GM12878 (cell line): ENCODE measurements around the gene WDR64. TPM values are rescaled to one million over a fixed set of nuclear protein-coding genes. Genes with fewer than 3 reads are reported as not detected.

ENCODE experiments used
- ATAC-seq: fragments of 200-7000 bp; cut with Tn5 transposase; 3 replicates; pipeline ENCODE4 v1.9.1; 2020; ENCODE audit warnings: mild to moderate bottlenecking, moderate library complexity
- BruUV-seq: library from RNA; stranded (reverse); fragments of 400-500 nt; replicated peaks from 2 replicates; lab custom pipeline; 2021; lab: Mats Ljungman, UMichigan
- CTCF ChIA-PET: fragments of 300-600 bp; sonication (Branson Sonifier 250); formaldehyde crosslinking; extraction: SDS; loops from one replicate; lab custom pipeline; 2021; ENCODE audit warnings: inconsistent platforms; lab: Yijun Ruan, JAX
- POLR2A ChIA-PET: fragments of 350-600 bp; formaldehyde crosslinking; extraction: SDS; loops from one replicate; lab custom pipeline; 2021; ENCODE audit warnings: inconsistent platforms; lab: Charles Lee
- RAD21 ChIA-PET: fragments of 300-600 bp; sonication (Branson Sonifier 250); formaldehyde crosslinking; loops from one replicate; lab custom pipeline; 2023; ENCODE audit warnings: antibody characterized with exemption; ENCODE audit not compliant: unreplicated experiment; lab: Charles Lee
- SMC1A ChIA-PET: fragments of 300-600 bp; sonication (Branson Sonifier 250); formaldehyde crosslinking; loops from one replicate; lab custom pipeline; 2023; ENCODE audit not compliant: unreplicated experiment, uncharacterized antibody; lab: Charles Lee
- DNase-seq: peaks from one replicate; pipeline ENCODE4 v3.0.0-alpha.2; 2011; ENCODE audit warnings: low read depth, low spot score
- FAIRE-seq: peaks from 3 replicates; lab custom pipeline; 2011; peaks lifted over from hg19 to GRCh38; lab: Jason Lieb, UNC
- H2AFZ ChIP-seq: 2 replicates; pipeline ENCODE4 v1.6.0; 2011; ENCODE audit warnings: low read depth, low read length, control low read depth; ENCODE audit not compliant: control insufficient read depth
- H3K27ac ChIP-seq: 2 replicates; pipeline ENCODE4 v1.5.1; 2011; ENCODE audit warnings: control low read depth; ENCODE audit not compliant: control insufficient read depth, insufficient read depth
- H3K27me3 ChIP-seq, 2 experiments: replicated peaks in 1 of 2; 2 replicates each; pipeline versions ENCODE4 v1.6.0 to v1.6.1; 2011; ENCODE audit warnings: low read length in 1 of 2; ENCODE audit not compliant: control insufficient read depth in 2 of 2, insufficient read depth in 2 of 2
- H3K36me3 ChIP-seq, 2 experiments: 2 replicates each; pipeline ENCODE4 v1.5.1; 2011; ENCODE audit warnings: low read length in 1 of 2; ENCODE audit not compliant: control insufficient read depth in 2 of 2, insufficient read depth in 2 of 2
- H3K4me1 ChIP-seq: 2 replicates; pipeline ENCODE4 v1.6.1; 2011; ENCODE audit warnings: mild to moderate bottlenecking, low read length, moderate library complexity, mixed read lengths; ENCODE audit not compliant: control insufficient read depth, insufficient read depth
- H3K4me2 ChIP-seq: 2 replicates; pipeline ENCODE4 v1.6.0; 2011; ENCODE audit warnings: control low read depth; ENCODE audit not compliant: control insufficient read depth, insufficient read depth
- H3K4me3 ChIP-seq: fragments of 200-600 bp; sonication (generic); 2 replicates; pipeline ENCODE4 v1.5.1; 2016
- H3K79me2 ChIP-seq: 2 replicates; pipeline ENCODE4 v1.6.0; 2011; ENCODE audit warnings: low read length; ENCODE audit not compliant: control insufficient read depth, insufficient read depth
- H3K9ac ChIP-seq: 2 replicates; pipeline ENCODE4 v1.8.0; 2011; ENCODE audit warnings: low read length, control low read depth, mixed read lengths; ENCODE audit not compliant: control insufficient read depth, insufficient read depth
- H3K9me3 ChIP-seq: replicated peaks from 3 replicates; pipeline ENCODE4 v1.5.1; 2011; ENCODE audit warnings: mild to moderate bottlenecking, low read length; ENCODE audit not compliant: control insufficient read depth, insufficient read depth
- H4K20me1 ChIP-seq: 2 replicates; pipeline ENCODE4 v1.6.0; 2011; ENCODE audit not compliant: control insufficient read depth, insufficient read depth
- CBX3 ChIP-seq: fragments of 200-600 bp; sonication (generic); IDR thresholded peaks from 2 replicates; pipeline ENCODE4 v1.6.1; 2016; ENCODE audit warnings: low read depth, borderline replicate concordance
- RUNX3 ChIP-seq: IDR thresholded peaks from 2 replicates; pipeline ENCODE4 v1.6.1; 2012; ENCODE audit warnings: low read length, inconsistent platforms
- SUPT20H ChIP-seq: IDR thresholded peaks from 2 replicates; pipeline ENCODE4 v1.6.1; 2011; ENCODE audit warnings: low read depth, mild to moderate bottlenecking, low read length, moderate library complexity, borderline replicate concordance; ENCODE audit not compliant: control insufficient read depth
- ZNF24 ChIP-seq: fragments of 450-650 bp; IDR thresholded peaks from 2 replicates; pipeline ENCODE4 v1.6.1; 2017; ENCODE audit warnings: antibody characterized with exemption, mild to moderate bottlenecking
- WGBS: methylation state at CpG from one replicate; pipeline ENCODE4 v1.1.6; 2016; ENCODE audit warnings: low lambda C conversion rate; ENCODE audit not compliant: insufficient replicate concordance, insufficient coverage; ENCODE audit errors: missing lambda C conversion rate; 5-methylcytosine and 5-hydroxymethylcytosine counted together
- in situ Hi-C: fragments of 300-500 bp; cut with MboI; formaldehyde crosslinking; loops from 9 replicates; pipeline ENCODE4 v1.14.3; 2018; ENCODE audit warnings: mixed read lengths
- intact Hi-C: fragments of 100-400 bp; cut with micrococcal nuclease; formaldehyde crosslinking; loops from one replicate; pipeline ENCODE4 v1.14.2; 2022; ENCODE audit not compliant: unreplicated experiment
- polyA plus RNA-seq, 11 experiments: library from polyadenylated mRNA; depleted of rRNA in 4 of 11; unstranded in 6 of 11; stranded (reverse) in 5 of 11; fragments of >200 nt; fragmentation: Nextera tagmentation in 4 of 11; fragmentation: Illumina TruSeq in 1 of 11; extraction: Ambion mirVana in 4 of 11; extraction: Trizol in 1 of 11; gene quantifications; 1 replicate in 1 of 11; 2 replicates in 10 of 11; pipeline versions ENCODE4 v1.2.1 to v1.2.3, GENCODE V29; 2011 to 2016; ENCODE audit warnings: inconsistent platforms in 2 of 11, missing spikeins in 2 of 11, low read depth in 1 of 11
- total RNA-seq, 4 experiments: library from RNA; depleted of rRNA in 3 of 4; stranded (reverse); fragments of >200 nt in 3 of 4; fragmentation: Illumina TruSeq in 1 of 4; extraction: Trizol in 1 of 4; gene quantifications; 2 replicates each; pipeline versions ENCODE4 v1.2.1 to v1.2.3, GENCODE V29; 2013 to 2021
- TF ChIP-seq, protein P1 (sequence below): fragments of 450-650 bp; IDR thresholded peaks from 2 replicates; pipeline ENCODE4 v1.6.1; 2016; ENCODE audit warnings: mild to moderate bottlenecking, moderate library complexity, borderline replicate concordance
- TF ChIP-seq, protein P2 (sequence below): IDR thresholded peaks from 2 replicates; pipeline ENCODE4 v1.6.1; 2012; ENCODE audit warnings: low read depth, low read length, improper control_type of control experiment
- TF ChIP-seq, protein P3 (sequence below): IDR thresholded peaks from 2 replicates; pipeline ENCODE4 v1.6.1; 2011; ENCODE audit warnings: low read depth, low read length, improper control_type of control experiment, borderline replicate concordance
- TF ChIP-seq, protein P4 (sequence below): fragments of 150-350 bp; IDR thresholded peaks from 2 replicates; pipeline ENCODE4 v1.6.1; 2016; ENCODE audit warnings: low read depth, low read length

WDR64 gene
- total and polyA plus RNA-seq, 10 of the 15 experiments (the other 5 are each of a cell fraction or from before 2014, with no cell fraction given) = 0.01 TPM; not detected in 9

DNA sequence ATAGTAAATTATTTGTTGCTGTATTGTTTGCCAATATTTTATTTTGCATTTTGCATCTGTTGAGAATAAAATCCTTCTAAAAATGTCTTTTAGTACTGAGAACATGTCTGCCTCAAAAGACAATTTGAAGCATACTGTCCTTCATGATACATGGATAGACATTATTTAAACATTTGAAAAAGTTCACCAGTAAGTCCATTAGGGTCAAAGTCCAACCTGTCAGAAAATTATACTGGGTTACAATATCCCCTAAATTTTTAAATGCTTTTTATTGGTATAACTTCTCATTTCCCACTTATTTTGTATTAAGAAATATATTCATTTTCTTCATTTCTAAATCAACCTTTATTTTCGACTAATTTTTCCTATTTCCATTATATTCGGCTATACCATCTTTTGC is 21.2 kb upstream of the WDR64 start:
- Histone ChIP-seq H3K9me3 (no peaks in the 10 kb centered on the region), H3K9ac (no peak overlapping the region), H3K36me3 (no peaks in the 10 kb centered on the region; a peak in 1 of 4 replicates), H3K27me3 (no peaks in the 10 kb centered on the region), H3K79me2 (peaks cover 3% of the 10 kb centered on the region), H2AFZ (no peak overlapping the region), H3K4me1 (peaks cover 3% of the 10 kb centered on the region), H3K4me2 (no peak overlapping the region), H3K27ac (no peak overlapping the region), H4K20me1 (no peaks in the 10 kb centered on the region), H3K4me3 (no peak overlapping the region)
- ChIA-PET POLR2A (no interaction called here), CTCF (no interaction called here), SMC1A (no interaction called here), RAD21 (no interaction called here)
- DNase-seq (no peak), FAIRE-seq (no peak), ATAC-seq (no peak)
- no TSS peak for BruUV-seq
- WGBS = 97% methylated on average over 2 of the region's 2 CpGs
- intact Hi-C loops (no loop called here), in situ Hi-C loops (no loop called here)
- TF ChIP-seq ZNF24 (no peak), RUNX3 (no peak), SUPT20H (no peak), CBX3 (no peak)
- TF ChIP-seq, protein P1, sequence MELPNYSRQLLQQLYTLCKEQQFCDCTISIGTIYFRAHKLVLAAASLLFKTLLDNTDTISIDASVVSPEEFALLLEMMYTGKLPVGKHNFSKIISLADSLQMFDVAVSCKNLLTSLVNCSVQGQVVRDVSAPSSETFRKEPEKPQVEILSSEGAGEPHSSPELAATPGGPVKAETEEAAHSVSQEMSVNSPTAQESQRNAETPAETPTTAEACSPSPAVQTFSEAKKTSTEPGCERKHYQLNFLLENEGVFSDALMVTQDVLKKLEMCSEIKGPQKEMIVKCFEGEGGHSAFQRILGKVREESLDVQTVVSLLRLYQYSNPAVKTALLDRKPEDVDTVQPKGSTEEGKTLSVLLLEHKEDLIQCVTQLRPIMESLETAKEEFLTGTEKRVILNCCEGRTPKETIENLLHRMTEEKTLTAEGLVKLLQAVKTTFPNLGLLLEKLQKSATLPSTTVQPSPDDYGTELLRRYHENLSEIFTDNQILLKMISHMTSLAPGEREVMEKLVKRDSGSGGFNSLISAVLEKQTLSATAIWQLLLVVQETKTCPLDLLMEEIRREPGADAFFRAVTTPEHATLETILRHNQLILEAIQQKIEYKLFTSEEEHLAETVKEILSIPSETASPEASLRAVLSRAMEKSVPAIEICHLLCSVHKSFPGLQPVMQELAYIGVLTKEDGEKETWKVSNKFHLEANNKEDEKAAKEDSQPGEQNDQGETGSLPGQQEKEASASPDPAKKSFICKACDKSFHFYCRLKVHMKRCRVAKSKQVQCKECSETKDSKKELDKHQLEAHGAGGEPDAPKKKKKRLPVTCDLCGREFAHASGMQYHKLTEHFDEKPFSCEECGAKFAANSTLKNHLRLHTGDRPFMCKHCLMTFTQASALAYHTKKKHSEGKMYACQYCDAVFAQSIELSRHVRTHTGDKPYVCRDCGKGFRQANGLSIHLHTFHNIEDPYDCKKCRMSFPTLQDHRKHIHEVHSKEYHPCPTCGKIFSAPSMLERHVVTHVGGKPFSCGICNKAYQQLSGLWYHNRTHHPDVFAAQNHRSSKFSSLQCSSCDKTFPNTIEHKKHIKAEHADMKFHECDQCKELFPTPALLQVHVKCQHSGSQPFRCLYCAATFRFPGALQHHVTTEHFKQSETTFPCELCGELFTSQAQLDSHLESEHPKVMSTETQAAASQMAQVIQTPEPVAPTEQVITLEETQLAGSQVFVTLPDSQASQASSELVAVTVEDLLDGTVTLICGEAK = no peak
- TF ChIP-seq, protein P2, sequence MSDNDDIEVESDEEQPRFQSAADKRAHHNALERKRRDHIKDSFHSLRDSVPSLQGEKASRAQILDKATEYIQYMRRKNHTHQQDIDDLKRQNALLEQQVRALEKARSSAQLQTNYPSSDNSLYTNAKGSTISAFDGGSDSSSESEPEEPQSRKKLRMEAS = no peak
- TF ChIP-seq, protein P3, sequence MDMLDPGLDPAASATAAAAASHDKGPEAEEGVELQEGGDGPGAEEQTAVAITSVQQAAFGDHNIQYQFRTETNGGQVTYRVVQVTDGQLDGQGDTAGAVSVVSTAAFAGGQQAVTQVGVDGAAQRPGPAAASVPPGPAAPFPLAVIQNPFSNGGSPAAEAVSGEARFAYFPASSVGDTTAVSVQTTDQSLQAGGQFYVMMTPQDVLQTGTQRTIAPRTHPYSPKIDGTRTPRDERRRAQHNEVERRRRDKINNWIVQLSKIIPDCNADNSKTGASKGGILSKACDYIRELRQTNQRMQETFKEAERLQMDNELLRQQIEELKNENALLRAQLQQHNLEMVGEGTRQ = no peak
- TF ChIP-seq, protein P4, sequence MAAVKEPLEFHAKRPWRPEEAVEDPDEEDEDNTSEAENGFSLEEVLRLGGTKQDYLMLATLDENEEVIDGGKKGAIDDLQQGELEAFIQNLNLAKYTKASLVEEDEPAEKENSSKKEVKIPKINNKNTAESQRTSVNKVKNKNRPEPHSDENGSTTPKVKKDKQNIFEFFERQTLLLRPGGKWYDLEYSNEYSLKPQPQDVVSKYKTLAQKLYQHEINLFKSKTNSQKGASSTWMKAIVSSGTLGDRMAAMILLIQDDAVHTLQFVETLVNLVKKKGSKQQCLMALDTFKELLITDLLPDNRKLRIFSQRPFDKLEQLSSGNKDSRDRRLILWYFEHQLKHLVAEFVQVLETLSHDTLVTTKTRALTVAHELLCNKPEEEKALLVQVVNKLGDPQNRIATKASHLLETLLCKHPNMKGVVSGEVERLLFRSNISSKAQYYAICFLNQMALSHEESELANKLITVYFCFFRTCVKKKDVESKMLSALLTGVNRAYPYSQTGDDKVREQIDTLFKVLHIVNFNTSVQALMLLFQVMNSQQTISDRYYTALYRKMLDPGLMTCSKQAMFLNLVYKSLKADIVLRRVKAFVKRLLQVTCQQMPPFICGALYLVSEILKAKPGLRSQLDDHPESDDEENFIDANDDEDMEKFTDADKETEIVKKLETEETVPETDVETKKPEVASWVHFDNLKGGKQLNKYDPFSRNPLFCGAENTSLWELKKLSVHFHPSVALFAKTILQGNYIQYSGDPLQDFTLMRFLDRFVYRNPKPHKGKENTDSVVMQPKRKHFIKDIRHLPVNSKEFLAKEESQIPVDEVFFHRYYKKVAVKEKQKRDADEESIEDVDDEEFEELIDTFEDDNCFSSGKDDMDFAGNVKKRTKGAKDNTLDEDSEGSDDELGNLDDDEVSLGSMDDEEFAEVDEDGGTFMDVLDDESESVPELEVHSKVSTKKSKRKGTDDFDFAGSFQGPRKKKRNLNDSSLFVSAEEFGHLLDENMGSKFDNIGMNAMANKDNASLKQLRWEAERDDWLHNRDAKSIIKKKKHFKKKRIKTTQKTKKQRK = no peak
